HepG2 (cell line): ENCODE measurements around the gene SPATA33. TPM values are rescaled to one million over a fixed set of nuclear protein-coding genes. Genes with fewer than 3 reads are reported as not detected.
A peak's percentile ranks its signal among the peaks of the same experiment; 100 is the strongest.

ENCODE experiments used
- ELF3 ChIP-seq: IDR thresholded peaks from 2 replicates; pipeline ENCODE4 v1.6.1; 2016; ENCODE audit warnings: missing genetic modification reagents, missing compliant biosample characterization
- MYNN ChIP-seq: sonication (generic); formaldehyde crosslinking; IDR thresholded peaks from 2 replicates; pipeline ENCODE4 v1.4.0; 2020; ENCODE audit warnings: mild to moderate bottlenecking, low read depth, missing genetic modification reagents
- NCOA2 ChIP-seq: sonication (generic); formaldehyde crosslinking; IDR thresholded peaks from 2 replicates; pipeline ENCODE4 v1.8.0; 2022; ENCODE audit warnings: inconsistent platforms
- RAD21 ChIP-seq: fragments of 450-650 bp; formaldehyde crosslinking; IDR thresholded peaks from 2 replicates; pipeline ENCODE4 v1.5.0; 2020; ENCODE audit warnings: mild to moderate bottlenecking
- RBM22 ChIP-seq: fragments of 200-400 bp; formaldehyde crosslinking; optimal IDR thresholded peaks from 2 replicates; pipeline ENCODE3; 2017; ENCODE audit warnings: mild to moderate bottlenecking, low read length, moderate library complexity
- TARDBP ChIP-seq: sonication (generic); formaldehyde crosslinking; IDR thresholded peaks from 2 replicates; pipeline ENCODE4 v1.8.0; 2022; ENCODE audit warnings: mild to moderate bottlenecking, missing genetic modification reagents
- ZMYM2 ChIP-seq: sonication (generic); formaldehyde crosslinking; IDR thresholded peaks from 2 replicates; pipeline ENCODE4 v1.8.0; 2022; ENCODE audit warnings: mild to moderate bottlenecking, missing genetic modification reagents
- ZNF720 ChIP-seq: sonication (generic); formaldehyde crosslinking; IDR thresholded peaks from 2 replicates; pipeline ENCODE4 v1.4.0; 2020; ENCODE audit warnings: missing genetic modification reagents
- ZNF841 ChIP-seq: sonication (generic); formaldehyde crosslinking; IDR thresholded peaks from 2 replicates; pipeline ENCODE4 v1.8.1; 2023; ENCODE audit warnings: missing genetic modification reagents, borderline replicate concordance
- polyA plus RNA-seq, 8 experiments: library from polyadenylated mRNA; depleted of rRNA in 3 of 8; stranded (reverse) in 7 of 8; unstranded in 1 of 8; fragments of >200 nt; fragmentation: Illumina TruSeq in 4 of 8; extraction: Trizol in 4 of 8; gene quantifications; 2 replicates each; pipeline versions ENCODE4 v1.2.1 to v1.2.3, GENCODE V29; 2011 to 2016; ENCODE audit warnings: low read depth in 4 of 8, missing spikeins in 1 of 8, mixed read lengths in 1 of 8; ENCODE audit not compliant: insufficient read depth in 1 of 8
- total RNA-seq, 5 experiments: library from RNA; depleted of rRNA; stranded (reverse); fragments of >200 nt; fragmentation: Illumina TruSeq; extraction: Trizol; gene quantifications; 2 replicates each; pipeline ENCODE4 v1.2.3, GENCODE V29; 2016; ENCODE audit warnings: low read depth in 1 of 5
- TF ChIP-seq, protein P1 (sequence below): sonication (generic); formaldehyde crosslinking; IDR thresholded peaks from 2 replicates; pipeline ENCODE4 v1.4.0; 2020; ENCODE audit warnings: missing genetic modification reagents, borderline replicate concordance
- TF ChIP-seq, protein P2 (sequence below): sonication (generic); formaldehyde crosslinking; IDR thresholded peaks from 2 replicates; pipeline ENCODE4 v1.4.0; 2020; ENCODE audit warnings: mild to moderate bottlenecking, missing genetic modification reagents, borderline replicate concordance
- TF ChIP-seq, protein P3 (sequence below): sonication (generic); formaldehyde crosslinking; IDR thresholded peaks from 2 replicates; pipeline ENCODE4 v1.5.0; 2020; ENCODE audit warnings: missing genetic modification reagents
- TF ChIP-seq, protein P4 (sequence below), 2 experiments: fragments of 450-650 bp in 1 of 2; sonication (generic) in 1 of 2; formaldehyde crosslinking in 1 of 2; IDR thresholded peaks; 2 replicates each; pipeline versions ENCODE4 v1.6.1 to v1.8.0; 2016 to 2022; ENCODE audit warnings: antibody characterized with exemption in 1 of 2, mild to moderate bottlenecking in 1 of 2, missing genetic modification reagents in 1 of 2

SPATA33 gene
- total and polyA plus RNA-seq, 2 of the 13 experiments (the other 11 are each of a cell fraction or from before 2014, with no cell fraction given) = 5.7 to 11.0 TPM

DNA sequence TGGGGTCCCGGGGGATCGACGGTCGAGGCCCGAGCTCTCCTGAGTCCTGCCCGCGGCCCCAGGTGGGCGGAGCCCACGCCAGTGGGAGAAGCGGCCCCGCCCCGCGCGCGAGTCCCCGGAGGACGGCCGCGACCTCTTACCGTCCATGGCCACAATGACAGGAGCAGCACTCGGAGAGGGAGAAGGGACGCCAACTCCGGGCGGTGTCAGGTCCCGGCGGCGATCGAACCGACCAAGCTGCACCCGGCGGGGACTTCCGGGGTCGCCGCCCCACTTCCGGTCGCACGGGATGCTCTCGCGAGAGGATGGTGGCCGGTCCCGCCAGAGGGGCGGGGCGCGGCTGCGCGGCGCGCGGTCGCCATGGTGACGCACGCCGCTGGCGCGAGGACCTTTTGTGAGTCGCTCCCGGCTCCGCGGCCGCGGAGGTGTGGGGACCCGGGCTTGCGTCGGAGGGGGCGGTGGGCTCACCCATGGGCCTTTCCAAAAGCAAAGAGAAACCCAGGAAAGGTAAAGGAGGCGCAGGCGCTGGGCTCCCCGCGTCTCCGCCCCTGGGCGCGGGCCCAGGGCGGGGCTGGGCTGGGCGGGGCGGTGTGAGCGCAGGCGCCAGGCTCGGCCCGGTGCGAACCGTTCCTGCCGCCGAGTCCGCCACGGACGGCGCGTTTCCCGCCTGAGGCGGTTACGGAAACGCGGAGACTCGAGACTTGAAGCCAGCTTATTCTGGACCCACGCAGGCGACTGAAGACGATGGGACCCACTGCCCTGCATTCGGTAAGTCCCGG lies at the start of gene SPATA33, which contains the start of gene CHMP1A (continued):
- TF ChIP-seq NCOA2 (CRISPR knock-in tag) (no peak; the same call in none of the 2 replicates), RAD21 (CRISPR knock-in tag) (peak; percentile 49), MYNN (CRISPR knock-in tag) (peak; percentile 48; the same call in 1 of the 2 replicates), RBM22 (no peak), TARDBP (CRISPR knock-in tag) (peak; percentile 65; the same call in 1 of the 2 replicates), ZNF720 (CRISPR knock-in tag) (peak; percentile 74; the same call in 1 of the 2 replicates), ELF3 (CRISPR knock-in tag) (peak; percentile 63; the same call in 1 of the 2 replicates), ZNF841 (CRISPR knock-in tag) (no peak; the same call in 1 of the 2 replicates), ZMYM2 (no peak)
- TF ChIP-seq, protein P1, sequence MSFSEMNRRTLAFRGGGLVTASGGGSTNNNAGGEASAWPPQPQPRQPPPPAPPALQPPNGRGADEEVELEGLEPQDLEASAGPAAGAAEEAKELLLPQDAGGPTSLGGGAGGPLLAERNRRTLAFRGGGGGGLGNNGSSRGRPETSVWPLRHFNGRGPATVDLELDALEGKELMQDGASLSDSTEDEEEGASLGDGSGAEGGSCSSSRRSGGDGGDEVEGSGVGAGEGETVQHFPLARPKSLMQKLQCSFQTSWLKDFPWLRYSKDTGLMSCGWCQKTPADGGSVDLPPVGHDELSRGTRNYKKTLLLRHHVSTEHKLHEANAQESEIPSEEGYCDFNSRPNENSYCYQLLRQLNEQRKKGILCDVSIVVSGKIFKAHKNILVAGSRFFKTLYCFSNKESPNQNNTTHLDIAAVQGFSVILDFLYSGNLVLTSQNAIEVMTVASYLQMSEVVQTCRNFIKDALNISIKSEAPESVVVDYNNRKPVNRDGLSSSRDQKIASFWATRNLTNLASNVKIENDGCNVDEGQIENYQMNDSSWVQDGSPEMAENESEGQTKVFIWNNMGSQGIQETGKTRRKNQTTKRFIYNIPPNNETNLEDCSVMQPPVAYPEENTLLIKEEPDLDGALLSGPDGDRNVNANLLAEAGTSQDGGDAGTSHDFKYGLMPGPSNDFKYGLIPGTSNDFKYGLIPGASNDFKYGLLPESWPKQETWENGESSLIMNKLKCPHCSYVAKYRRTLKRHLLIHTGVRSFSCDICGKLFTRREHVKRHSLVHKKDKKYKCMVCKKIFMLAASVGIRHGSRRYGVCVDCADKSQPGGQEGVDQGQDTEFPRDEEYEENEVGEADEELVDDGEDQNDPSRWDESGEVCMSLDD (CRISPR knock-in tag) = 0 out of 2 replicates have a peak, but pooled peaks have one; percentile 55
- TF ChIP-seq, protein P2, sequence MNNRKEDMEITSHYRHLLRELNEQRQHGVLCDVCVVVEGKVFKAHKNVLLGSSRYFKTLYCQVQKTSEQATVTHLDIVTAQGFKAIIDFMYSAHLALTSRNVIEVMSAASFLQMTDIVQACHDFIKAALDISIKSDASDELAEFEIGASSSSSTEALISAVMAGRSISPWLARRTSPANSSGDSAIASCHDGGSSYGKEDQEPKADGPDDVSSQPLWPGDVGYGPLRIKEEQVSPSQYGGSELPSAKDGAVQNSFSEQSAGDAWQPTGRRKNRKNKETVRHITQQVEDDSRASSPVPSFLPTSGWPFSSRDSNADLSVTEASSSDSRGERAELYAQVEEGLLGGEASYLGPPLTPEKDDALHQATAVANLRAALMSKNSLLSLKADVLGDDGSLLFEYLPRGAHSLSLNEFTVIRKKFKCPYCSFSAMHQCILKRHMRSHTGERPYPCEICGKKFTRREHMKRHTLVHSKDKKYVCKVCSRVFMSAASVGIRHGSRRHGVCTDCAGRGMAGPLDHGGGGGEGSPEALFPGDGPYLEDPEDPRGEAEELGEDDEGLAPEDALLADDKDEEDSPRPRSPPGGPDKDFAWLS (CRISPR knock-in tag) = no peak
- TF ChIP-seq, protein P3, sequence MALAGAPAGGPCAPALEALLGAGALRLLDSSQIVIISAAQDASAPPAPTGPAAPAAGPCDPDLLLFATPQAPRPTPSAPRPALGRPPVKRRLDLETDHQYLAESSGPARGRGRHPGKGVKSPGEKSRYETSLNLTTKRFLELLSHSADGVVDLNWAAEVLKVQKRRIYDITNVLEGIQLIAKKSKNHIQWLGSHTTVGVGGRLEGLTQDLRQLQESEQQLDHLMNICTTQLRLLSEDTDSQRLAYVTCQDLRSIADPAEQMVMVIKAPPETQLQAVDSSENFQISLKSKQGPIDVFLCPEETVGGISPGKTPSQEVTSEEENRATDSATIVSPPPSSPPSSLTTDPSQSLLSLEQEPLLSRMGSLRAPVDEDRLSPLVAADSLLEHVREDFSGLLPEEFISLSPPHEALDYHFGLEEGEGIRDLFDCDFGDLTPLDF = peak; percentile 77
- TF ChIP-seq, protein P4, sequence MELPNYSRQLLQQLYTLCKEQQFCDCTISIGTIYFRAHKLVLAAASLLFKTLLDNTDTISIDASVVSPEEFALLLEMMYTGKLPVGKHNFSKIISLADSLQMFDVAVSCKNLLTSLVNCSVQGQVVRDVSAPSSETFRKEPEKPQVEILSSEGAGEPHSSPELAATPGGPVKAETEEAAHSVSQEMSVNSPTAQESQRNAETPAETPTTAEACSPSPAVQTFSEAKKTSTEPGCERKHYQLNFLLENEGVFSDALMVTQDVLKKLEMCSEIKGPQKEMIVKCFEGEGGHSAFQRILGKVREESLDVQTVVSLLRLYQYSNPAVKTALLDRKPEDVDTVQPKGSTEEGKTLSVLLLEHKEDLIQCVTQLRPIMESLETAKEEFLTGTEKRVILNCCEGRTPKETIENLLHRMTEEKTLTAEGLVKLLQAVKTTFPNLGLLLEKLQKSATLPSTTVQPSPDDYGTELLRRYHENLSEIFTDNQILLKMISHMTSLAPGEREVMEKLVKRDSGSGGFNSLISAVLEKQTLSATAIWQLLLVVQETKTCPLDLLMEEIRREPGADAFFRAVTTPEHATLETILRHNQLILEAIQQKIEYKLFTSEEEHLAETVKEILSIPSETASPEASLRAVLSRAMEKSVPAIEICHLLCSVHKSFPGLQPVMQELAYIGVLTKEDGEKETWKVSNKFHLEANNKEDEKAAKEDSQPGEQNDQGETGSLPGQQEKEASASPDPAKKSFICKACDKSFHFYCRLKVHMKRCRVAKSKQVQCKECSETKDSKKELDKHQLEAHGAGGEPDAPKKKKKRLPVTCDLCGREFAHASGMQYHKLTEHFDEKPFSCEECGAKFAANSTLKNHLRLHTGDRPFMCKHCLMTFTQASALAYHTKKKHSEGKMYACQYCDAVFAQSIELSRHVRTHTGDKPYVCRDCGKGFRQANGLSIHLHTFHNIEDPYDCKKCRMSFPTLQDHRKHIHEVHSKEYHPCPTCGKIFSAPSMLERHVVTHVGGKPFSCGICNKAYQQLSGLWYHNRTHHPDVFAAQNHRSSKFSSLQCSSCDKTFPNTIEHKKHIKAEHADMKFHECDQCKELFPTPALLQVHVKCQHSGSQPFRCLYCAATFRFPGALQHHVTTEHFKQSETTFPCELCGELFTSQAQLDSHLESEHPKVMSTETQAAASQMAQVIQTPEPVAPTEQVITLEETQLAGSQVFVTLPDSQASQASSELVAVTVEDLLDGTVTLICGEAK (IDR thresholded peaks at IDR 0.05) = peak; percentile 80
- TF ChIP-seq, protein P4 (CRISPR knock-in tag; IDR thresholded peaks at IDR 0.05) = peak; percentile 30; the same call in 1 of the 2 replicates
